ENCODE results near the gene LTBP3.
"Not testable (repeated sequence)": the region's sequence is repeated elsewhere in the genome, so short reads cannot be mapped to it uniquely, and the experiment has no call there.

Gene LTBP3

GRCh38 chr11:65528819-65529350, 29.3 kb downstream of the LTBP3 start:
- Histone ChIP-seq H3K4me1 (ENCODE audit: control insufficient read depth, insufficient read depth, low read length) (peaks cover 13% of the 10 kb centered on the region), H3K27me3 (ENCODE audit: control insufficient read depth, insufficient read depth, low read length) (no peaks in the 10 kb centered on the region), H3K36me3 (ENCODE audit: control insufficient read depth, insufficient read depth, low read length) (peaks cover 61% of the 10 kb centered on the region), H3K9me3 (ENCODE audit: control insufficient read depth, insufficient read depth, low read depth, low read length) (no peaks in the 10 kb centered on the region), H3K4me3 (ENCODE audit: low read depth, low read length) (no peak overlapping the region), H3K9ac (ENCODE audit: low read length) (no peak overlapping the region), H3K27ac (ENCODE audit: low read depth, low read length) (no peak overlapping the region)

GRCh38 chr11:65526744-65527143, 31.4 kb downstream of the LTBP3 start:
- Histone ChIP-seq H3K4me1 (ENCODE audit: control insufficient read depth, insufficient read depth, low read length) (peaks cover 13% of the 10 kb centered on the region), H3K36me3 (ENCODE audit: control insufficient read depth, insufficient read depth, low read length) (peaks cover 45% of the 10 kb centered on the region), H3K27me3 (ENCODE audit: control insufficient read depth, insufficient read depth, low read length) (no peaks in the 10 kb centered on the region), H3K27ac (ENCODE audit: low read depth, low read length) (no peak overlapping the region), H3K9ac (ENCODE audit: low read length) (no peak overlapping the region), H3K4me3 (ENCODE audit: low read depth, low read length) (no peak overlapping the region), H3K9me3 (ENCODE audit: control insufficient read depth, insufficient read depth, low read depth, low read length) (no peaks in the 10 kb centered on the region)

GRCh38 chr11:65525546-65526480, 32.3 kb downstream of the LTBP3 start:
- H3K9me3 ChIP-seq (ENCODE audit: control insufficient read depth, insufficient read depth, low read depth, low read length): no peaks in the 10 kb centered on the region
- H3K4me1 ChIP-seq (ENCODE audit: control insufficient read depth, insufficient read depth, low read length): peaks cover 13% of the 10 kb centered on the region
- peak overlapping the region; percentile 81 for H3K9ac ChIP-seq (ENCODE audit: low read length)
- peak overlapping the region; percentile 92 for H3K4me3 ChIP-seq (ENCODE audit: low read depth, low read length)
- no peaks in the 10 kb centered on the region for H3K27me3 ChIP-seq (ENCODE audit: control insufficient read depth, insufficient read depth, low read length)
- peak overlapping the region; percentile 88; the same call in 1 of the 2 replicates for H3K27ac ChIP-seq (ENCODE audit: low read depth, low read length)
- peaks cover 35% of the 10 kb centered on the region for H3K36me3 ChIP-seq (ENCODE audit: control insufficient read depth, insufficient read depth, low read length)

GRCh38 chr11:65524741-65525545, 33.2 kb downstream of the LTBP3 start, which contains the start of gene SCYL1:
TSS of gene SCYL1 (plus strand) at chr11:65525083. CDS start at chr11:65525154, 71 bp downstream.
- peak within 1 kb of the TSS; percentile 81 for H3K9ac ChIP-seq (ENCODE audit: low read length)
- H3K27ac ChIP-seq (ENCODE audit: low read depth, low read length): peak within 1 kb of the TSS; percentile 88; the same call in 1 of the 2 replicates
- no peaks in the 10 kb centered on the region for H3K9me3 ChIP-seq (ENCODE audit: control insufficient read depth, insufficient read depth, low read depth, low read length)
- peaks cover 13% of the 10 kb centered on the region for H3K4me1 ChIP-seq (ENCODE audit: control insufficient read depth, insufficient read depth, low read length)
- peaks cover 28% of the 10 kb centered on the region for H3K36me3 ChIP-seq (ENCODE audit: control insufficient read depth, insufficient read depth, low read length)
- peak within 1 kb of the TSS; percentile 92 for H3K4me3 ChIP-seq (ENCODE audit: low read depth, low read length)
- H3K27me3 ChIP-seq (ENCODE audit: control insufficient read depth, insufficient read depth, low read length): no peaks in the 10 kb centered on the region

GRCh38 chr11:65524014-65524740, 34.0 kb downstream of the LTBP3 start:
- H3K9ac ChIP-seq (ENCODE audit: low read length): peak overlapping the region; percentile 34
- no peak overlapping the region for H3K27ac ChIP-seq (ENCODE audit: low read depth, low read length)
- H3K27me3 ChIP-seq (ENCODE audit: control insufficient read depth, insufficient read depth, low read length): no peaks in the 10 kb centered on the region

GRCh38 chr11:65523631-65523968, 34.6 kb downstream of the LTBP3 start:
- H3K27me3 ChIP-seq (ENCODE audit: control insufficient read depth, insufficient read depth, low read length); H3K27ac ChIP-seq (ENCODE audit: low read depth, low read length); H3K9me3 ChIP-seq (ENCODE audit: control insufficient read depth, insufficient read depth, low read depth, low read length); H3K4me3 ChIP-seq (ENCODE audit: low read depth, low read length); H3K9ac ChIP-seq (ENCODE audit: low read length): not testable (repeated sequence)
- peaks cover 13% of the 10 kb centered on the region for H3K4me1 ChIP-seq (ENCODE audit: control insufficient read depth, insufficient read depth, low read length)
- peaks cover 17% of the 10 kb centered on the region for H3K36me3 ChIP-seq (ENCODE audit: control insufficient read depth, insufficient read depth, low read length)

More at GRCh38 chr11:65524014-65524740, 34.0 kb downstream of the LTBP3 start:
- Histone ChIP-seq H3K36me3 (ENCODE audit: control insufficient read depth, insufficient read depth, low read length) (peaks cover 22% of the 10 kb centered on the region), H3K4me3 (ENCODE audit: low read depth, low read length) (peak overlapping the region; percentile 63), H3K9me3 (ENCODE audit: control insufficient read depth, insufficient read depth, low read depth, low read length) (no peaks in the 10 kb centered on the region), H3K4me1 (ENCODE audit: control insufficient read depth, insufficient read depth, low read length) (peaks cover 13% of the 10 kb centered on the region)

GRCh38 chr11:65522718-65523630, 35.2 kb downstream of the LTBP3 start:
- H3K27ac ChIP-seq (ENCODE audit: low read depth, low read length); H3K27me3 ChIP-seq (ENCODE audit: control insufficient read depth, insufficient read depth, low read length); H3K9me3 ChIP-seq (ENCODE audit: control insufficient read depth, insufficient read depth, low read depth, low read length); H3K4me3 ChIP-seq (ENCODE audit: low read depth, low read length); H3K9ac ChIP-seq (ENCODE audit: low read length): not testable (repeated sequence)
- Histone ChIP-seq H3K36me3 (ENCODE audit: control insufficient read depth, insufficient read depth, low read length) (peaks cover 15% of the 10 kb centered on the region), H3K4me1 (ENCODE audit: control insufficient read depth, insufficient read depth, low read length) (peaks cover 13% of the 10 kb centered on the region)

- H3K27me3 ChIP-seq (ENCODE audit: control insufficient read depth, insufficient read depth, low read length); H3K9ac ChIP-seq (ENCODE audit: low read length); H3K4me3 ChIP-seq (ENCODE audit: low read depth, low read length); H3K27ac ChIP-seq (ENCODE audit: low read depth, low read length); H3K36me3 ChIP-seq (ENCODE audit: control insufficient read depth, insufficient read depth, low read length); H3K9me3 ChIP-seq (ENCODE audit: control insufficient read depth, insufficient read depth, low read depth, low read length): not testable (repeated sequence)
- H3K4me1 ChIP-seq (ENCODE audit: control insufficient read depth, insufficient read depth, low read length): peaks cover 13% of the 10 kb centered on the region
These were observed 36.2 kb downstream of the LTBP3 start for GRCh38 chr11:65521777-65522521.

GRCh38 chr11:65518941-65519549, 39.1 kb downstream of the LTBP3 start:
- not testable (repeated sequence) for H3K4me3 ChIP-seq (ENCODE audit: low read depth, low read length); H3K9ac ChIP-seq (ENCODE audit: low read length); H3K36me3 ChIP-seq (ENCODE audit: control insufficient read depth, insufficient read depth, low read length); H3K27me3 ChIP-seq (ENCODE audit: control insufficient read depth, insufficient read depth, low read length); H3K4me1 ChIP-seq (ENCODE audit: control insufficient read depth, insufficient read depth, low read length); H3K9me3 ChIP-seq (ENCODE audit: control insufficient read depth, insufficient read depth, low read depth, low read length); H3K27ac ChIP-seq (ENCODE audit: low read depth, low read length)
